NCI-H524 treated with DMSO at 0.1 percent for 48 hours (cell line): Measurements from ENCODE around the gene DHRS11.

ENCODE experiments used
- DNase-seq: peaks from one replicate; lab custom pipeline; 2025; lab: John Stamatoyannopoulos, UW

DHRS11 gene

GRCh38 chr17:36591434-36592315, at the start of gene DHRS11:
Gene DHRS11 (plus strand): TSS chr17:36591879. CDS start chr17:36592010, 131 bp downstream.
- DNase-seq: peak; percentile 7

GRCh38 chr17:36542755-36543154, 48.9 kb upstream of the DHRS11 start:
- DNase-seq: no peak

GRCh38 chr17:36544044-36544306, 47.7 kb upstream of the DHRS11 start:
- DNase-seq: no peak

GRCh38 chr17:36544307-36545076, 47.2 kb upstream of the DHRS11 start, which contains the start of gene GGNBP2:
Gene GGNBP2 (plus strand): TSS chr17:36544919. CDS start chr17:36545725, 806 bp downstream.
- DNase-seq: peak; percentile 26

- peak; percentile 26 for DNase-seq
Measured at GRCh38 chr17:36545077-36545464, 46.6 kb upstream of the DHRS11 start.

GRCh38 chr17:36545465-36546417, 45.9 kb upstream of the DHRS11 start:
- peak; percentile 75 for DNase-seq

GRCh38 chr17:36546418-36547093, 45.1 kb upstream of the DHRS11 start:
- no peak for DNase-seq

GRCh38 chr17:36547776-36548175, 43.9 kb upstream of the DHRS11 start:
- DNase-seq: no peak

GRCh38 chr17:36550491-36551417, 40.9 kb upstream of the DHRS11 start:
- no peak for DNase-seq

- DNase-seq: no peak
Measured at GRCh38 chr17:36553459-36553858, 38.2 kb upstream of the DHRS11 start.

GRCh38 chr17:36566081-36566480, 25.6 kb upstream of the DHRS11 start:
- no peak for DNase-seq

GRCh38 chr17:36575028-36575427, 16.7 kb upstream of the DHRS11 start:
- DNase-seq: no peak

- DNase-seq: no peak
Measured at GRCh38 chr17:36576793-36577192, 14.9 kb upstream of the DHRS11 start.

GRCh38 chr17:36578671-36579070, 13.0 kb upstream of the DHRS11 start:
- no peak for DNase-seq

- DNase-seq: no peak
Measured at GRCh38 chr17:36583787-36584186, 7.9 kb upstream of the DHRS11 start.

GRCh38 chr17:36586138-36586537, 5.5 kb upstream of the DHRS11 start:
- DNase-seq: no peak

- DNase-seq: no peak
Measured at GRCh38 chr17:36590082-36590481, 1.6 kb upstream of the DHRS11 start.

GRCh38 chr17:36592316-36592715, 637 bp downstream of the DHRS11 start:
- DNase-seq: peak; percentile 11

GRCh38 chr17:36592716-36593321, 1.1 kb downstream of the DHRS11 start:
- DNase-seq: no peak
